ENCODE measurements around the gene BEST4.
"Not testable (repeated sequence)": the region's sequence is repeated elsewhere in the genome, so short reads cannot be mapped to it uniquely, and the experiment has no call there.

GRCh38 chr1:44797886-44798285 is 9.9 kb upstream of the BEST4 start:
- not testable (repeated sequence) for TF ChIP-seq CTCF, EZH2, EZH2phosphoT487 (IDR thresholded peaks at IDR 0.05)

Data from neural progenitor cell (in vitro differentiated cells).